GM12865 (cell line): Measurements from ENCODE around the gene PON3.

Source experiments
- DNase-seq: peaks from one replicate; pipeline ENCODE4 v3.0.0; 2010; ENCODE audit warnings: low read depth
- H3K4me3 ChIP-seq: 2 replicates; pipeline ENCODE4 v1.5.1; 2011; ENCODE audit warnings: mild to moderate bottlenecking, low read depth, low read length, control low read depth
- CTCF ChIP-seq: IDR thresholded peaks from 2 replicates; pipeline ENCODE4 v1.5.1; 2011; ENCODE audit warnings: low read length, control low read depth, low read depth, inconsistent platforms; ENCODE audit not compliant: insufficient read depth; ENCODE audit errors: missing control alignments

PON3 gene

DNA sequence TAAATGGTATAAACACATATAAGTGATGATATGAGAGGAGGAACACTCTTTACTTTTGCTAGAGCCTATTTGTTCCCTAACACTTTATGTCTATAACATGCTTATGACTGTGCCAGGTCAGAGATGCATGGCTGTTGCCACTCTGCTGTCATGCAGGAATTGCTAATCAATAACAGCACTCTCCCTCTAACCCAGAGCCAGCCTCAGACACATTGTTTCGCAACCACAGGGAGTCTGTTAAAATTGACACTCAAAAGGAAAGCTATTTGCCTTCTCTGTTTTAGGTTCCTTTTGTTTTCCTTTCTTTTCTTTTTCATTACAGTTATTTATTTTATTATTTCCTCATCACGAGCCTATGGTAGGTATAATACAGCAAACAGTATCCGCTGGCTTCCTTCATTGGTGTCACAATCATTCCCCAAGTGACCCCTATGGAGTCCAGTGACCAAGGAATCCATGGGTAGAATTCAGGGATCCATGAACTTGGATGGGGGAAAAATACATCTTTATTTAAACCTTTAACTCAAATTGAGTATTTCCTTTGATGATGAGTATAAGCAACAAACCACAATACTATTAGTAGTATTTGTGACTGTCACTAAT, 31.8 kb upstream of the PON3 start:
- no peak overlapping the region for H3K4me3 ChIP-seq
- no peak for DNase-seq
- TF ChIP-seq CTCF: no peak

GRCh38 chr7:95427166-95427565, 31.0 kb upstream of the PON3 start:
- TF ChIP-seq CTCF: no peak
- H3K4me3 ChIP-seq: no peak overlapping the region
- DNase-seq: no peak

- TF ChIP-seq CTCF: no peak
- no peak overlapping the region for H3K4me3 ChIP-seq
- no peak for DNase-seq
These were observed 29.5 kb upstream of the PON3 start for GRCh38 chr7:95425694-95426093.

GRCh38 chr7:95424716-95425115, 28.5 kb upstream of the PON3 start:
- no peak for DNase-seq
- H3K4me3 ChIP-seq: no peak overlapping the region
- no peak for TF ChIP-seq CTCF

- no peak for DNase-seq
- H3K4me3 ChIP-seq: no peak overlapping the region
- TF ChIP-seq CTCF: no peak
These were observed 25.8 kb upstream of the PON3 start for GRCh38 chr7:95421847-95422444.

GRCh38 chr7:95421000-95421846, 25.0 kb upstream of the PON3 start:
- DNase-seq: peak; percentile 15
- no peak for TF ChIP-seq CTCF
- no peak overlapping the region for H3K4me3 ChIP-seq

DNA sequence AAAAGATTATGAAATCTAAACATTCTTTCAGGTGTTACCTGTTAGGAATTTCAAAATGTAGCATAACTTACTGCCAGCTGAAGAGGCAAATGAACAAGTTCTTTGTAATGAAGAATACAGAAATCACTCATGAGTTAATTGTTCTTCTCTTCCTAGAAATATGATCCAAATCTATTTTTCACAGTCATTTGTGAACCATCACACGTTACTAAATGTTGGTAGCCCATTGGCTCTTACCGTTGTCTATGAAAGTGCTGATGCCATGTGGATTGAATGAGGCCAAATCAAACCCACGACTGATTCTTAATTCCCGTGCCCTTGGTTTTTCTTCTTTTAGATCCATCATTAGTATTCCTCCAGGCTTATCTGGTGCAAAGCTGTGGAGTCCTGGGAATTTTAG, 15.9 kb upstream of the PON3 start:
- DNase-seq: no peak
- no peak overlapping the region for H3K4me3 ChIP-seq
- no peak for TF ChIP-seq CTCF
